ENCODE results near the gene TUBA3D.
"Not testable (repeated sequence)": the region's sequence is repeated elsewhere in the genome, so short reads cannot be mapped to it uniquely, and the experiment has no call there.

- TF ChIP-seq JUND (IDR thresholded peaks at IDR 0.05); YY1 (IDR thresholded peaks at IDR 0.05; ENCODE audit: low read depth); SMC3 (IDR thresholded peaks at IDR 0.05; ENCODE audit: low read depth, low read length); EZH2phosphoT487 (IDR thresholded peaks at IDR 0.05; ENCODE audit: borderline replicate concordance, low read depth); TEAD4 (IDR thresholded peaks at IDR 0.05; ENCODE audit: borderline replicate concordance, insufficient read depth); POLR2AphosphoS5 (IDR thresholded peaks at IDR 0.05; ENCODE audit: low read depth, low read length); EP300 (IDR thresholded peaks at IDR 0.05; ENCODE audit: borderline replicate concordance in 1 of 2, low read depth in 1 of 2, low read length in 1 of 2): not testable (repeated sequence)
- TF ChIP-seq, protein P1, sequence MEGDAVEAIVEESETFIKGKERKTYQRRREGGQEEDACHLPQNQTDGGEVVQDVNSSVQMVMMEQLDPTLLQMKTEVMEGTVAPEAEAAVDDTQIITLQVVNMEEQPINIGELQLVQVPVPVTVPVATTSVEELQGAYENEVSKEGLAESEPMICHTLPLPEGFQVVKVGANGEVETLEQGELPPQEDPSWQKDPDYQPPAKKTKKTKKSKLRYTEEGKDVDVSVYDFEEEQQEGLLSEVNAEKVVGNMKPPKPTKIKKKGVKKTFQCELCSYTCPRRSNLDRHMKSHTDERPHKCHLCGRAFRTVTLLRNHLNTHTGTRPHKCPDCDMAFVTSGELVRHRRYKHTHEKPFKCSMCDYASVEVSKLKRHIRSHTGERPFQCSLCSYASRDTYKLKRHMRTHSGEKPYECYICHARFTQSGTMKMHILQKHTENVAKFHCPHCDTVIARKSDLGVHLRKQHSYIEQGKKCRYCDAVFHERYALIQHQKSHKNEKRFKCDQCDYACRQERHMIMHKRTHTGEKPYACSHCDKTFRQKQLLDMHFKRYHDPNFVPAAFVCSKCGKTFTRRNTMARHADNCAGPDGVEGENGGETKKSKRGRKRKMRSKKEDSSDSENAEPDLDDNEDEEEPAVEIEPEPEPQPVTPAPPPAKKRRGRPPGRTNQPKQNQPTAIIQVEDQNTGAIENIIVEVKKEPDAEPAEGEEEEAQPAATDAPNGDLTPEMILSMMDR (IDR thresholded peaks at IDR 0.05): not testable (repeated sequence)
These were observed 41.9 kb downstream of the TUBA3D start for GRCh38 chr2:131517856-131518255.

Measured in SK-N-SH (cell line).